Stromal cell of bone marrow (primary cell): ENCODE results near the gene ITPR1.
"Not testable (repeated sequence)": the region's sequence is repeated elsewhere in the genome, so short reads cannot be mapped to it uniquely, and the experiment has no call there.

Source experiments
- DNase-seq: peaks from one replicate; pipeline ENCODE4 v3.0.0-alpha.2; 2012; ENCODE audit warnings: low read depth

The ITPR1 gene

GRCh38 chr3:4758957-4759656 is 266.0 kb downstream of the ITPR1 start:
- DNase-seq = no peak

DNA sequence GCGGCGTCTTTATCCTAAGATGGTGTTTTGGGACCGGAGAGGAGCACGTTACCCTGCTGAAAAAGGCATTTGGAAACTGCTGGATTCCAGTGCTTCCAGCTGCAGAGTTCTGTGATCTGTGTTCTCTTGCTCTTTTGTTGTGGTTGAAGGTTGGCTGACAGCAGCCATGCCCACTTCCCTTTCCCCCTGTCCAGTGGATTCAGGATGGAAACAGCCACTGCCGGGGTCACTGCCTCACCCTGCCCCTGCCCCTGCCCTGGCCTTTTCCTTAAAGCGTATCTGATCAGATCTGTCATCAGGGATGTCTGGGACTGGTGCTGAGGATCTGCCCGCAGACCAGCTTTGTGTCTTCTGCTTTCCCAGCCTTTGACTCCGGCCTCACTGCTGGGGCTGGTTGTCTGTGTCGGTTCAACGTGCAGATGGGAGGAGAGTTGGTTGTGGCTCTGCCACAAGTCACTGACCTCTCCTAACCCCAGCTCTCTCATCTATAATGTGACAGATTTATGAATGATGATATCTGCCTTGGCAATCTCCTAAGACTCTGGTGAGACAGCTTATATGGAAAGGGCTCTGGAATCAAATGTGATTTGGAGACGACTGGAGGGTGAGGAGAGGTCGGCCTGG is 266.7 kb downstream of the ITPR1 start:
- DNase-seq = no peak

DNA sequence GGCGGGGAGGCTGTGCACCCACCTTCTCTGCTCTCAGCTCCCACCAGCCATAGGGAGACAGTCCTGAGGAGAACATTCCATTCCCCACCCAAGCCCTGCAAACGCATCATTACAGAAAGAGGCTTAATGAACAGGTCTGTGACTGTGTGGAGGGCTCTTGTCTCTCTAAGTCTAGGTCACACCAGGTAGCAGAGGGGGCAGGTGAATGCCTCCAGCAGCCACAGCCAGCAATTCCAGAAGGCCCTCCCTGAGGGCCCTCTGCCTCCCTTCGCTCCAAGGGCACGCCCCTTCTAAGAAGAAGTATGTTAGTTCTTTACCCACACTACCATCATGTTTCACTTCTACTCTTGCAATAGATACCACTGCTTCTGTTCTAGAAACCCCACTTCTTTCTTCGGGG is 268.6 kb downstream of the ITPR1 start:
- DNase-seq = no peak

DNA sequence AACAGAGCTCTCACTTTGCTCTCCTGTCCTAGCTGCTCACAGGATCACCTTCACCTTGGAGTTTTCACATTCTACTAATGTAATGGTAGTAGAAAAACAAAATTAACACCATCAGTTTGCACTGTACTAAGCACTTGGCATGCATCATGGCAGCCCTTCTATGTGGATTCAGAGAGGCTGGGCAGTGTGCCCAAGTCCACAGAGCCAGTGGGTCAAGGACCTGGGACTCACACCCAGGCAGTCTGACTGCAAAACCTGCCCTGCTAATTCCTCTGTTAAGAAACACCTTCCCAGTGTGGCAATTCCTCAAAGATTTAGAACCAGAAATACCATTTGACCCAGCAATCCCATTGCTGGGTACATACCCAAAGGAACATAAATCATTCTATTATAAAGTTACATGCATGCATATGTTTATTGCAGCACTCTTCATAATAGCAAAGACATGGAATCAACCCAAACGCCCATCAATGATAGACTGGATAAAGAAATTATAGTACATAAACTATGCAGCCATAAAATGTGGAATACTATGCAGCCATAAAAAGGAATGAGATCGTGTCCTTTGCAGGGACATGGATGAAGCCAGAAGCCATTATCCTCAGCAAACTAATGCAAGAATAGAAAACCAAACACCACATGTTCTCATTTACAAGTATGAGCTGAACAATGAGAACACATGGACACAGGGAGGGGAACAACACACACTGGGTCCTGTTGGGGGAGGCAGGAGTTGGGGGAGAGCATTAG is 269.5 kb downstream of the ITPR1 start:
- DNase-seq = not testable (repeated sequence)

- DNase-seq = no peak
Observed at GRCh38 chr3:4763604-4764247, 270.6 kb downstream of the ITPR1 start.

DNA sequence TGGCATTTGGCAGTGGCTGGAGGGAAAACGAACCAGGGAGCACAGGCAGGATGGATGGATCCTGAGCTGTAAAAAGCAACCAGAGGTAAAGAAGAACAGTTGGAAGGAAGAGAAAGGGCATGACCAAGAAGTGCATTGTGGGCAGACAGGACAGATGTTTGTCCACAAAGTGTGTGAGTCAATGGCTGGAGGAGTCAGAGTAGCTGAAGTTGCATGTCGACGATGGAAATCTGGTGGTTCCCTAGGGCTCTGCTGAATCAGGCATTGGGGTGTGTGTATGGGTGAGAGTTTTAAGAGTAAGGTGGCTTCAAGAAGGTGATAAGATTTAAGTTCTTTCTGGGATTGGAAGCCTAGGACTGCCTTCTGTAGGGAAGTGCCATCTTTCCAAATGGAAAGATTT is 272.1 kb downstream of the ITPR1 start:
- DNase-seq = no peak

DNA sequence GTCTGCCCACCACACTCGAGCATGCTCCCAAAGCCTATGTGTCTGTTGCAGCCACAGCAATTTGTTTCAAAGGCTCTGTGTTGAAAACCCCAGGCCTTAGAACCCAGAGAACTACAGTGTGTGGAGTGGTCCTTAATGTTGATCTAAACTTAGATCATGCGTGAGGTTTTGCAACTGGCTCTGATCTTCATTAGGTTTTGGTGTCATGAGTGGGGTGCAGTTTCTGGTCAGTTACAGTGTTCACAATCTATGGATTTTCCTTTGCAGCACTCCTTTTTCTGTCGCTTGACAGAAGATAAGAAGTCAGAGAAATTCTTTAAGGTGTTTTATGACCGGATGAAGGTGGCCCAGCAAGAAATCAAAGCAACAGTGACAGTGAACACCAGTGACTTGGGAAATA is 273.1 kb downstream of the ITPR1 start:
- DNase-seq = no peak

DNA sequence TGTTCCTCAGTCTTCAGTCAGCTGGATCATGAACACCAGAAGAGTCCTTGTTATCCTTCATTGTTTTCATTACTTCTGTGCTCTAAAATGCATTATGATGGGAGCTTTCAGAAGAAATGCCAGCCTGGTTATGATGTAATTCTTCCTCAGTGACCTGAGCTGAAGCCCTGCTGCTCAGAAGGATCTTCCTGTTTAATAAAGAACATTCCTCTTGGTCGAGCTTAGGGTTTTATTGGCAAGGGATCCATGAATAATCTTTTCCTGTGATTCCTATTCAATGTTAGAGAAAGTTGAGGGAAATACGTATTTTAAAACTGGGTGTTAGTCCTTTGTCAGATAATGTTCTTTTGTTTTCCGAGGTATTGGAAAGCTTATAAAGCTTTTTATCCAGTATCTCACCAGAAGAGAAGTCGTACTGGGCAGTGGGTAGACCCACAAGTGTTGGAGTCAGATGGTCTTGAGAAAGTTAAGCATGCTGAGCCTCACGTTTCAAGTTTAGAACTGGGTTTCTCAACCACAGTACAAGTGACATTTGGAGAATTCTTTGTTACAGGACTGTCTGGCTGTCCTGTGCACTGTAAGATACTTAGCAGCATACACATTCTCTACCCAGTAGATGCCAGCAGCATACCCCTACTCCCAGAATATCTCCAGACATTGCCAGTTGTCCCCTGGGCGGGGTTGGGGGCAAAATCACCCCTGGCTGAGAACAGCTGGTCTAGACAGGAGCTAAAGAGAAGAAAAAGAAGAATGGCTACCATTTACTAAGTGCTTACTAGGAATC is 273.8 kb downstream of the ITPR1 start:
- no peak for DNase-seq

- DNase-seq = no peak
Observed at GRCh38 chr3:4768021-4768420, 274.9 kb downstream of the ITPR1 start.

DNA sequence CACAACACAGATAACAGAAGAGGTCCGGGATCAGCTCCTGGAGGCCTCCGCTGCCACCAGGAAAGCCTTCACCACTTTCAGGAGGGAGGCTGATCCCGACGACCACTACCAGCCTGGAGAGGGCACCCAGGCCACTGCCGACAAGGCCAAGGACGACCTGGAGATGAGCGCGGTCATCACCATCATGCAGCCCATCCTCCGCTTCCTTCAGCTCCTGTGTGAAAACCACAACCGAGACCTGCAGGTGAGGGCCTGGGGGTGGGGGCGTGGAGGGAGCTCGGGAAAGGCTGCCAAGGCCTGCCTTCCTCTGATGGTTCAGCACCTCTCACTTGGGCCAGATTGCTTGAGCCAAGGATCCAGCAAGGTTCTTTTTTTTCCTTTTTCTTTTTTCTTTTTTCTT is 275.4 kb downstream of the ITPR1 start:
- DNase-seq = no peak

DNA sequence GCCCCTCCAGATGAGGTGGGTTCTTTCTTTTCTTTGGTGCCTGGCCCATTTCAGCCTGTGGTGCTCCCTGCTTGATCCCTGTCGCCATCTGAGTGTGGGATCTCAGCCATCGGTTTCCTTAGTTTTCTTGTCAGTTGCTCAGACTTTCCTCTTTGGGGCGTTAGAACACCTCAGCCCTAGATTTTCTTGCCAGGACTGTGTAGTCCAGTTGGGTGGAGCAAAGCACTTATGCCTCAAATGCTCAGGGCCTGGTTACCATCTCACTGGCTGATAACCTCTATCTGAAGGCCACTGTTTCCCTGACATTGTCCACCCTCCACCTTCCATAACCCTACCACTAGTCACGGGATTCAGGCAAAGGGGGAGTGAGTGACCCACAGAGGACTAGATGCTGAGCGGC is 277.4 kb downstream of the ITPR1 start:
- no peak for DNase-seq

DNA sequence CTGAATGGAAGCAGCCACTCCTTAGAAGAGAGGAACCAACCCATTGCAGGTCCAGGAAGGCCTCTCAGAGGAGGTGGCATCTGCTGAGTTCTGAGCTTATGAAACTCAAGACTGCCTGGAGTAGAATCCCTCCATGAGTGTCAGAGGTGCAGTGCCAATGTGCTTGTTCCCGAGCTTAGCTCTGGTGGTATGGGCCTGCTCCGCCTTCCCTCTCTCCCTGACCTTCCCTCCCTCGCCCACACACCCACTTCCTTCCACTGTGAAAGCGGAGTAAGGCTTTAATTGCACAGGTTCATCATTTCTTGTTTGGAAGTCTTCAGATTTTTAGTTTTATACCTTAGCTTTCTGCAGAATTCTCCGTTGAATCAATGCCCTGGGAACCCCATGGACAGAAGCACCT is 278.1 kb downstream of the ITPR1 start:
- DNase-seq = no peak

DNA sequence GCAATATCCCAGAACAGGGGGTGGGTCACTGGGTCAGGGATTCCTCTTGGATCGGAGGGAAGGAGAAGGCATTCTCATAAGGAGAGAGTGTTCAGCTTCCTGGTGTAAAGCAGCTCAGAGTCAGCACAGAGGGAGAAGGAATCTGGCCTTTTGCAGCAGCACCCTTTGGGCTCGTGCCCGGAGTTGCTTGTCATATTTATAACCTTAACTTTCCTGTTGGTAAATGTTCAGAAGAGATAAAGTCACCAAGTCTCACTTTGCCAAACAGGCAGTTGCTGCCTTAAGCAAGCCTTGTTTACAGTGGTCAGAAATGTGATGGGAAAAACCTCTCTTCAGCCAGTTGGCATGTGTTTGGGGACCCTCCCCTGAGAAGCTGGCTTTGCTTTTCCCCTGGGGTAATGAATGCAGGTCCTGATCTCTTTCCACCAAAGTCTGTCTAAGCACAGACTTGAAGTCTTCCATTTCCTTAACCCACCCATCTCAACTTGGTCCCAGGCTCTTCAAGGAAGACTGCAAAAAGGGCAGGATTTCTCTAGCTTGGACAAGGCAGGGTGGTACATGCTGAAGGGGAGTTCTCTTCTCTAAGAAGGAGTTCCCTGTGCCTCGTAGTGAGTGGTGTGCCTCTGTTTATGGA is 279.1 kb downstream of the ITPR1 start:
- DNase-seq = peak; percentile 74

- DNase-seq = no peak
Observed at GRCh38 chr3:4772858-4773257, 279.7 kb downstream of the ITPR1 start.

DNA sequence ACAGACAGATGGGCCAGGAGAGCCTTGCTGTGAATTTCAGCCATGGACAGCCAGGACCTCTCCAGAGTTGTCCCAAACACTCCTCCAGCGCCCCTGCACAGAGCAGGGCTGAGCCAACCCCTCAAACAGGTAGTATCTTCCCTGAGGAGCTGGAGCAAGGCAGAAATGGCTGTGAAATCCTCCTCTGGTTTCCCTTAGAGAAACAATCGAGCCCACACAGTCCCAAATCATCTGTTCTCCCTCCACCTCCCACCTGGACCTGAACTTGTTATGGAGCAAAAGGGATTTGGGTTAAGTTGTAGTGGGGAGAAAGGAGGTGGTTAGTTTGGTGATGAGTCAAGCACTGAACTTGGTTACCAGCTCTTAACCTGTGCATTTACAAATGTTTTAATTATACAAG is 280.4 kb downstream of the ITPR1 start:
- no peak for DNase-seq

DNA sequence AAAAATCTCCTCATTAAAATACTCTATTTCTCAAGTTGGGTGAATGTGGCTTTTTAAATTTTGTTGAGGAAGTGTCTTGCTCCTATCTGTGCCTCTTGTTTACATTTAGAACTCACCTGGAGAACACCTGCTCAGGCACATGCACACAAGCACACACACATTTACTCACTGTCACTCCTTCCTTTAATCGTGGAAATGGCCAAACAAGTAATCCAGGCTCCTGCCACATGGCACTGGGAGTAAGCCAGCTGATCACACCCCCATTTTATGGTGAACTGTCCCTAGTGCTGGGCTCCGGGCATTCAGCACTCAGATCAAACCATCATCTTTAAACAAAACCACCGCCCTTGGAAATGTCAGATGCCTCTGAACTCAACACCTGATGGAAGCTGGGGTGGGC is 281.4 kb downstream of the ITPR1 start:
- DNase-seq = no peak

DNA sequence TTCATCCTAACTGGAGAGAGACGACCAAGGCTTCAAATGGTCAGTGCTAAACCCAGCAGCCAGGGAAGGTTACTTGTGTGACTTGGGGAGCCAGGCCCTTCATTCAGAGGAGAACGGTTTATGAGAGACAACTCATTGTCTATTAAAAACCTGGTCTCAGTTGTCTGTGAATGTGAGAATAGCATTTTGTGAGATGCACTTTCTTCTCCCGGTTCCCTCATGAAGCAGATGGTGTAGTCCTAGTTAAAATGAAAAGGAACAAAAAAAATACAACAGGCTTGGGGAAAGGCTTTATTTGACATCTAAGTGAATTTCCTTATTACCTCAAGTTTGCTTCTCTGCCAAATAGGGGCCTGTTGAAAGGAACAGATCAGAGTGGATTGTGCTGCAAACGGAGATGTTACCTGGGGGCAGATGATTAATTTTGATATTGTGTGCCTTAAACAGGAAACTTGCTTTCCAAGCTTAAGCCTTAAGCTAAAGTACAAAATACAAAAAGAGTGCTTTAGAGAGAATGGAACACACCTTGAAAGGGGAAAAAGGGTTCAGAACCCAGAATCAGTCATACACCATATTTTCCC is 283.3 kb downstream of the ITPR1 start:
- no peak for DNase-seq

GRCh38 chr3:4776980-4777581 is 283.9 kb downstream of the ITPR1 start:
- peak; percentile 82 for DNase-seq

DNA sequence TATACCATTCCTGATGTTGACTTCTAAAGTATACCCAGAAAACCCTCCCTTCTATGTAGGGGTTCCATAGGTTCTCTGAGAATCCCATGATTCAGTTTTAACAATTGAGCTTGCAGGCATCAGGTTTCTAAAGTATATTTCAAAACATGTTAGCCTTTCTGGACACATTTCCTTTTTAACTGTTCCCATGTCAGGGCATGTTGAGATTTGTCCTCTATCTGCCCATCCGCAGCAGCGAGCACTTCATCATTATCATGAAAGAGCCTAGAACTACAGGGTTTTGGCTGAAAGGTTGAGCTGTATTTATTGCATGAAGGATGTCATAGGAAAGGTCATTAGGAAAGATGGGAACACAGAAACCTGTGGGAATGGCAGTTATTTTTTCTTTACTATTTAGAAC is 285.0 kb downstream of the ITPR1 start:
- DNase-seq = no peak

- no peak for DNase-seq
Observed at GRCh38 chr3:4778740-4779139, 285.6 kb downstream of the ITPR1 start.

- DNase-seq = no peak
Observed at GRCh38 chr3:4780545-4780957, 287.4 kb downstream of the ITPR1 start.
